ENCODE results near the gene SRCAP. TPM values are rescaled to one million over a fixed set of nuclear protein-coding genes. Genes with fewer than 3 reads are reported as not detected.

Gene SRCAP
- total RNA-seq, 4 donors from 2014 or later, result 20.6 to 57.4 (median 36.0) TPM

- Histone ChIP-seq H3K36me3 (peaks cover 0 to 96% of the 10 kb centered on the region in 2 donors), H3K4me1 (no peaks in the 10 kb centered on the region), H3K27me3 (no peaks in the 10 kb centered on the region), H3K4me3 (no peak overlapping the region), H3K9me3 (no peaks in the 10 kb centered on the region), H3K27ac (no peak overlapping the region)
- ATAC-seq, result no peak
- no peak for TF ChIP-seq EP300 (IDR thresholded peaks at IDR 0.05)
- TF ChIP-seq POLR2A (IDR thresholded peaks at IDR 0.05), result no peak
- no peak for TF ChIP-seq POLR2AphosphoS5 (IDR thresholded peaks at IDR 0.05)
- no peak for TF ChIP-seq CTCF (IDR thresholded peaks at IDR 0.05)
- 76 to 98% methylated on average over 3 of the region's 3 CpGs for WGBS, 2 donors (ENCODE audit: low coverage in 1 of 2)
These were observed 32.4 kb downstream of the SRCAP start for GRCh38 chr16:30731411-30731810.

- Histone ChIP-seq H3K27me3 (no peaks in the 10 kb centered on the region), H3K4me1 (peaks cover 8 to 31% (median 8%) of the 10 kb centered on the region in 3 donors), H3K27ac (no peak overlapping the region), H3K9me3 (no peaks in the 10 kb centered on the region), H3K36me3 (peaks cover 0 to 86% of the 10 kb centered on the region in 2 donors), H3K4me3 (no peak overlapping the region)
- 86 to 88% methylated on average over 6 to 7 of the region's 17 CpGs for WGBS, 2 donors (ENCODE audit: low coverage in 1 of 2)
- TF ChIP-seq POLR2AphosphoS5 (IDR thresholded peaks at IDR 0.05) (no peak), POLR2A (IDR thresholded peaks at IDR 0.05) (no peak), CTCF (IDR thresholded peaks at IDR 0.05) (no peak), EP300 (IDR thresholded peaks at IDR 0.05) (no peak)
- no peak for ATAC-seq
These were observed 38.2 kb downstream of the SRCAP start for GRCh38 chr16:30736995-30737793.

- peaks cover 0 to 78% of the 10 kb centered on the region in 2 donors for H3K36me3 ChIP-seq
- no peak overlapping the region for H3K4me3 ChIP-seq
- TF ChIP-seq EP300 (IDR thresholded peaks at IDR 0.05) (no peak), POLR2AphosphoS5 (IDR thresholded peaks at IDR 0.05) (no peak), POLR2A (IDR thresholded peaks at IDR 0.05) (no peak), CTCF (IDR thresholded peaks at IDR 0.05) (no peak)
- no peaks in the 10 kb centered on the region for H3K27me3 ChIP-seq
- WGBS, 2 donors (ENCODE audit: low coverage in 1 of 2), result 90 to 100% methylated on average over 2 to 4 of the region's 25 CpGs
- no peak for ATAC-seq
- peaks cover 8 to 35% (median 8%) of the 10 kb centered on the region in 3 donors for H3K4me1 ChIP-seq
- H3K27ac ChIP-seq, result no peak overlapping the region
- H3K9me3 ChIP-seq, result no peaks in the 10 kb centered on the region
These were observed 39.0 kb downstream of the SRCAP start for GRCh38 chr16:30737794-30738648.

GRCh38 chr16:30738984-30739951 lies 40.3 kb downstream of the SRCAP start:
- H3K27ac ChIP-seq, result peak overlapping the region in 2 of 4 donors; percentile 70
- H3K4me3 ChIP-seq, result no peak overlapping the region
- WGBS, 2 donors (ENCODE audit: low coverage in 1 of 2), result 53 to 67% methylated on average over 3 to 4 of the region's 37 CpGs
- H3K4me1 ChIP-seq, result peaks cover 8 to 44% (median 8%) of the 10 kb centered on the region in 3 donors
- no peak for ATAC-seq
- H3K9me3 ChIP-seq, result no peaks in the 10 kb centered on the region
- H3K27me3 ChIP-seq, result no peaks in the 10 kb centered on the region
- peaks cover 0 to 77% of the 10 kb centered on the region in 2 donors for H3K36me3 ChIP-seq
- TF ChIP-seq POLR2AphosphoS5 (IDR thresholded peaks at IDR 0.05) (no peak), CTCF (IDR thresholded peaks at IDR 0.05) (no peak), POLR2A (IDR thresholded peaks at IDR 0.05) (no peak), EP300 (IDR thresholded peaks at IDR 0.05) (no peak)
